Ramos (cell line): Measurements from ENCODE around the gene TOR1AIP2.
"Not testable (repeated sequence)": the region's sequence is repeated elsewhere in the genome, so short reads cannot be mapped to it uniquely, and the experiment has no call there.

ENCODE experiments used
- in situ Hi-C: fragments of 300-500 bp; cut with MboI; formaldehyde crosslinking; loops from one replicate; pipeline ENCODE4 v1.14.3; 2022; ENCODE audit warnings: low sequenced_read_pairs; ENCODE audit not compliant: unreplicated experiment

The TOR1AIP2 gene

DNA sequence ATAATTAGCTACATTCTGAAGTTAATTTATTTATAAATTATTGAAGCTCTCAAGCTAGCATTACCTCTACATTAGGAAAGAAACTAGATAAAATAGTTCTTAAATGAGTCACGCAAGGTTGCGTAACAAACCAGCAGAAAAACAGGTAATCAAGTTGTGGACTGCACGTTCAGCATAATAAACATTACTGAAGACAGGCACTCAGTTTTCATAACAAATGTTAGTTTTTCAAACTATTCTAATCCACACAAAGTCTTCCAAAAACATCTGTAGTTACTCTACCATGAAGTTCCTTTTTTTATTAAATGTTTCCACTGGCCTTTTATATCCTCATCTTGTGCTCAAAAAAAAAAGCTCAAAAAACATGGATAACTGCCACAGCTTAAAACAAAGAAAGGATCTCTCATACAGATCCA is 1.3 kb downstream of the TOR1AIP2 start:
- in situ Hi-C loops = no loop called here

DNA sequence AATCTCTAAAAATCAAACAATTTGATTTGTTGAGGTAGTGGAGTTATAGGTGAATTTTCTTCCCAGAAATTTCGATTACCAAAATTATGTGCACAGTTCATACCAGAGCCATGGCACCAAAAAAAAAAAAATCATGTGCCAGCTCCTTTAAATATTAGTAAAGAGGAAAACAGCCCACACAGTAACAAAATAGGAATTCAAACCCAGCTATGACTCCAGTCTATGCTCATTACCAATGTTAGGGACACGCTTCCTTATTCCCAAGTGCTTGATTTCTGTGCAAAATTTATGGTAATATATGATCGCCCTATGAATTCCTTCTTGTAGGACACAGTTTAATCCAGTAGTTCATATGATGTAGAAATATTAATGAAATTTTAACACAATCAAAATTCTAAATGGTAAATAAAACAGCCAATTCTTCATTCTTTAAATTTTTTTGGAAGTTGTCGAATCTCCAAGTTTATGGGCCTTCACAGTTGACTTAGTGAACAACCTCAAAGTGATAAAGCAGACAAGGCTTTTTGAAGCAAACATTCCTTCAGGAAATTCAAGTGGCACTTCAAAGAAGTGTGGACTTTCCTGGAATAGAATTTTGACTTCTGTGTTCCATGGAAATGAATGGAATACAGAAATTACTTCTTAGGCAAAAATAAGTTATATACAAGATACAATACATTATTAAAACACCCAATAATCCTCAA is 1.9 kb downstream of the TOR1AIP2 start:
- in situ Hi-C loops = no loop called here

DNA sequence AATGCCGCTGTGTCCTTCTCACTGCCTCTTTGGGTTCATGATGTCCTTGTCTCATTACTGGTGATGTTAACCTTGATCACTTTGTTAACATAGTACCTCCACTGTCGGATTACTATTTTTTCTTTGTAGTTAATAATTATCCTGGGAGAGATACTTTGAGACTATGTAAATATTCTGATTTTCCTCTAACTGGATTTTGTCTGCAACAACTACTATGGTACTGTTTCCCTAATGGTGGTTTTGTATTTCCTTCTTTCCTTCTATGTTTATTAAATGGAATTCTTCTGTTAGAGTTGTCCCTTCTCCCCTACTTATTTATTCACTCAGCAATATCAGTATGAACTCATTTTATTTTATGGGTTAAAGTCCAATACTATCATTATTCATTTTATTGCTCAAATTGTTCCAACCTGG is 4.2 kb downstream of the TOR1AIP2 start:
- in situ Hi-C loops = loop anchor here (5.0 kb wide), 1 partner anchor 299 kb away; no protein-coding TSS in a partner anchor

DNA sequence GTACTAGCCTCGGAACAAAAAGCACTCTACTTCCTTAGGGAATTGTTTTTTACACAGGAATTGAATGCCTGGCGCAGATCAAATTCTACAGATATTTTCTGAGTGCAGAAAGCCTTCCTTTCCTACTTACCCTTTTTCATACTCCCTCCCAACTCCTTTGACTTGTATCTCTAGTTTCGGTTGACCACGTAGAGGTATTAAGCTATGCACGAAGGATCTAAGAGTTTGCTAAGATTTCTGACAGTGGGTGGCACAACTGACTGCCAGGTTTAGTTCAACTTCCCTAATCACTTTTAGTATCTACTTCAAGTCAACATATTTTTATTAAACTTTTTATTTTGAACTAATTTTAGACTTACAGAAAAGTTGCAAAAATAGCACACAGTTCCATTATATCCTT is 5.0 kb downstream of the TOR1AIP2 start:
- in situ Hi-C loops = loop anchor here (5.0 kb wide), 1 partner anchor 300 kb away; no protein-coding TSS in a partner anchor

DNA sequence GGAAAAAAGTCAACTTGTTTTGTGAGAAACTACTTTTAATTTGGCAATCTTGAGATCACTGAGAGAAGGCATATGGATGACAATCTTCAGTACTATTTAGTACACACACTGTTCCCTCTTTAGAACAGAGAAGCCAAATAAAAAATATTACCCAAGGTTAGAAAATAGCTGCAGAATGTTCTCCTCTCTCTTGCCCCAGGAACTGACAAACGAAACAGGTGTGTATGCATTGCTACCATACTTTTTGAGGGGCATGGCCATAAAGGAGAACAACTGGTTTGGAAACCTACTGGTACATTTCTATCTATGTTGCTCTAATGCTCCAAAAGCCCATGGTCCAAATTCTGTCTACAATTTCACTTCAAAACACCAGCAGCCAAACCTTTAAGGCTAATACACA is 5.7 kb downstream of the TOR1AIP2 start:
- in situ Hi-C loops = loop anchor here (5.0 kb wide), 1 partner anchor 300 kb away; no protein-coding TSS in a partner anchor

DNA sequence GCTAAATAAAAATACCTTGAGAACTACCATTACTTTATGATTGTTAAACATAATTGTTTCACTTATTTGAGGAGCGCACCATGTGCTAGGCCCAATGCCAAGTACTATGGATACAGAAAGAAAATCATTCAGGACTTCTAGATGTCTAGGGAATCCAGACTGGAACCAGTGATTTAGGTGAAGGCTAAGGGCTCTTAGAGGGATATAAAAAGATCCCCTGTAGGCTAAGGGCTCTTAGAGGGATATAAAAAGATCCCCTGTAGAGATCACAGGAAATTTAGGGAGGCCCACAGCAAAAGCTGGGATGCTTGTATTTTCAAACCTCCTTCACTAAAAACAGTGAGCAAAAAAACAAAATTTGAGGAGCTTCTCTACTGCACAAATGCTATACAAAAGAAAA is 6.7 kb downstream of the TOR1AIP2 start:
- in situ Hi-C loops = loop anchor here (5.0 kb wide), 1 partner anchor 301 kb away; no protein-coding TSS in a partner anchor

DNA sequence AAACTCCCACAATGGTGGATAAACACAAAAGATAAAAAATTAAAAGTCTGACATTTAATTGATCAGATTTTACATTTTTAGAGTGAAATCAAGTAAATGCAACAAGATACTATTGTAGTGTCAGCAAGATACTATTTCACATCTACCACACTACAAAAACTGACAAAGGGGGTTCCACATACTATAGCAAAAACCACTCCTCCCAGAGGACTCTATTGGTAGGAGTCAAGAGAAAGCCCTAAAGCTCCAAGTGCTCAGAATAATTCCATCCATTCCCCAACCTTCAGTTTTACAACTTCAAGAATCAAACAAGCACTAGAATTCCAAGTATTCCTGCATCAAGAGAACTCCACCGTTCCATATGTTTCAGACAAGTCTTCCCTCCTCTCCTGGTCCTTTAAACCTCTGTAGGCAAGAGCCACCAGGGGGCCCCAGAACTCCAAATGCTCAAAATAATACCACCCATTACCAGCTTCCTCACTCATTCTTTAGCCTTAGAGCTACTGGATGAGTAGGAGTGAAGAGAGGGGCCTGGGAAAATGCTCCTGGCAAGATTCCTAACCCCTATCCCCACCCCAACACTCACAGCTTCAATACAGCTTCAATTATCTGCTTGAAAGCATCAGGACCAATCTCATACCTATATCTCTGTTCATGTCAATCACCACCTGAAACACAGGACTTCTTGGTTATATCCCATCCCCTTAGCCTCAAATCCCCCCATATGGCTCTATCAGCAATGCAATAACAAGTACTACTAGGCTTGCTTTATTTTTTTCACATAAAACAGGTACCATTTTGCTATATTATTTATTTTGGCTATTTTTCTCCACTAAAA is 9.9 kb downstream of the TOR1AIP2 start:
- in situ Hi-C loops = no loop called here

DNA sequence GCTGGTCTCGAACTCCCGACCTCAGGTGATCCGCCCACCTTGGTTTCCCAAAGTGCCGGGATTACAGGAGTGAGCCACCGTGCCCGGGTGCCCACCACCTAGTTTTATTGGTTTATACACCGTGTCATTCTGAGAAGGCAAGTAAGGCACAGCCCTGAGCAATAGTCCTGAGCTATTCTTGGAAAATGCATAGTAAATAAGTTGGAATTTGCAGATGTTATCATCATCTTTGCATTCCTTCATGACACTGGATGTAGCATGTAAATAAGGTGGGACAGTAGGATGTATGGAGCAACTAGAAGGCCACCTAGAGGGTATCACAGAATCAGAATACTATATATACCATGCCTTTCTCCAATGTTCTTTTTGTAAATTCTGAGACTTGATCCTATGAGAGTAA is 11.0 kb downstream of the TOR1AIP2 start:
- in situ Hi-C loops = no loop called here

DNA sequence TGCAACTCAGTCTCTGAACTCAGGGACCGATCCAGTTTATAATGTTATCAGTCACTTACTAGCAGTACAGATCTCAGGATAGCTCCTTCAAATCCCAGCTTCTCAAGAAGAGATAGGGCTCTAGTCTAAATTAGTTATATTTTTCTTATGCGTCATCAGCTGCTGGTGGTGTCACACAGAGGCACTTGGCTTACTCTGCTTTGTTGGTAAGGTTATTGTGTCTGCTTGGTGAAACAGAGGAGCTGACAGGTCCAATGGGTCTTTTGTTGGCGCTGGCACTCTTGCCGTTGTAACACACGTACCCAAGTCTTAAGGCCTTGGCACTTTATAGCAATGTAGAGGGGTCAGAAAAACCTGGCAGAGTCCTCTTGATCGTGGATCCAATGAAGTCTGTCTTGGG is 12.2 kb downstream of the TOR1AIP2 start:
- in situ Hi-C loops = no loop called here

DNA sequence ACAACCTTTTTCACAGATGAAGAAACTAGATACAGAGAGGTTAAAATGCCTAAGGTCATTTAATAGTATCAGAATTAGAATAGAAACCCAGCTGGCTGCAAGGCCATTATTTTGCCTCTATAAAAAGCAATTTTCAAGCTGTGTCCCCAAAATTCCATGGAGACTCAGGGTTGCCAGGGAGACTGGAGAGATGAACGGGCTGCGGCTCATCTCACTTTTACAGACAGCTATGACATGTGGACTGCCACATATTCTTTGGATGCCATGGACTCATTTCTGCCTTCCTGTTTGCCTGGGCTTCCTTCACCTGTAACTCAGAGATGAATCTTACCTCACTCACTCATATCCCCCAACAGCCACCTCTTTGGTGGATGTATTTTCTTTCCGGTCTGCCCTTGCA is 17.0 kb downstream of the TOR1AIP2 start:
- in situ Hi-C loops = no loop called here

DNA sequence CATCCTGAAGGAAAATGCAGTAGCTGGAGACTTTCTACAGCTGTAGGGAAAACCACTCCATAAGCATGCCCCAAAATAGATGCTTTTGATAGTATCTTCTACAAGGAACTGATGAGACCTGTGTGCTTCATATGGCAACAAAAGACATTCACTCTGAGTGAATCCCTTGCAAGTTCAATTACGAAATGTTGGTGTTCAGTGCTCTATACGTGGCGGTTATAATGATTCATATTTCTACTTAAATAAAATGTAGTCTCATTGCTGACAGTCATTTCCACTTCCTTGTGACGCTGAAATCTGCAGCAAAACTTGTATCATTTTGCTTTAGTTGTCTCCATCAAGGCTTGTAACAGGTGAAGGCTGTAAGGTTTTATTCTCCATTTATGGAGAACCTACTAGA is 20.6 kb downstream of the TOR1AIP2 start:
- in situ Hi-C loops = no loop called here

DNA sequence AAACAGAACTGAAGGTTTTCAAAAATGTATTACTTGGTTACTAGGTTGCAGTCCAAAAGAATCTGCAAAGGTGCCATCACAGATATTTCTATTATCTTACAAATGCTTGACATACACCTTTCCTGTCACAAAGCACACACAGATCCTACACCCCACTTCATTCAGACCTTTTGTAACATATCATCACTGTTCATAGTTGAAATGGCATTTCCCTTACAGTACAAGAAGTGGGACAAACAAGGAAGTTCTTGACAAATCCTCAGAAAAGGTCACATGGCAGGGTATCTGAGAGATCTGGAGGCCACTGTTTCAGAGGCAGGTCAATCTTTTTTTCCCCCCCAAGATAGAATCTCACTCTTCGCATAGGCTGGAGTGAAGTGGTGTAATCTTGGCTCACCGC is 21.3 kb downstream of the TOR1AIP2 start:
- in situ Hi-C loops = no loop called here

DNA sequence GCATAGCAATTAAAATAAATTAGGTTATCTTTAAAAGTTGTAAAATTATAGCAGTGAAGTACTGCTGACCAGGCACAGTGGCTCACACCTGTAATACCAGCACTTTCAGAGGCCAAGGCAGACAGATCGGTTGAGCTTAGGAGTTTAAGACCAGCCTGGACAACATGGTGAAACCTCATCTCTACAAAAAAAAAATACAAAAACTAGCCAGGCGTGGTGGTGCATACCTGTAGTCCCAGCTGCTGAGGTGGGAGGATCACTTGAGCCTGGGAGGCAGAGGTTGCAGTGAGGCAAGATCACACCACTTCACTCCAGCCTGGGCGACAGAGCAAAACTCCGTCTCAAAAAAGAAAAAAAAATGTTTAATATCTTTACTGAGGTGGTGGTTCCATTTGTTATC is 21.8 kb downstream of the TOR1AIP2 start:
- in situ Hi-C loops = not testable (repeated sequence)

DNA sequence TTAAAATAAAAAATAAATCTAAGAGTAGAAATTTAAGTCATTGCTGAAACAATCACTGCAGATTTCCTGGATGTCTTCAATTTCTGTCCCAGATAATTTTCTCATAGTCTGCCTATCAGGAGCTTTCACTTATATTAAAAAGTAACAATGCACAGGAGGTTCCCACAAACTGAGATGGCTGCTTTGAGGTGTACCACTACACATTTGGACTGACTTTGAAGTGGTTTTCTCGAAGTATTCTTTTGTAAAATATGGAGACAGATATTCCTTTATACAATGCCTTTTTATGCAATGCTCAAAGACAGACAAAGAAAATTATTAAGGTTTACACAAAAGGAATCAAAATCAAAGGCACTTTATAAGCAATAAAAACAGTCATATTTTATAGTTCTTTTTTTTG is 24.5 kb downstream of the TOR1AIP2 start:
- in situ Hi-C loops = no loop called here

DNA sequence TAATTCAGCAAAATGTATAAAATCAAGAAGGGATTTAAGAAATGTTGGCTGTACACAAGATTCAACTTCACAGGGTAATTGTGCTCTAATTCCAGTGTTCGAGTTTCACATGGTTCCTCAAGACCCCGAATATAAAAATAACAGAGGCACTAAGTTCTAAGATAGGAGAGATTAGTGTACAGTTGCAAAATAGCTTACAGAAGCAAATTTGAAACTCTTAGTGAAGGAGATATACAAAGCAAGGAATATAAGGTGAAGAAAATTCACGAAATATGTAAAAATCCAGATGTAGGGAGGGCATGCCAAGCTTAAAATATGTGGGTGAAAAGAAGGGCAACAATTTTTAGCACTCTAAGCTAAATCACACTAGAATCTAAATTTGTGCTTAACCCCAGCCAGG is 29.4 kb downstream of the TOR1AIP2 start:
- in situ Hi-C loops = no loop called here

DNA sequence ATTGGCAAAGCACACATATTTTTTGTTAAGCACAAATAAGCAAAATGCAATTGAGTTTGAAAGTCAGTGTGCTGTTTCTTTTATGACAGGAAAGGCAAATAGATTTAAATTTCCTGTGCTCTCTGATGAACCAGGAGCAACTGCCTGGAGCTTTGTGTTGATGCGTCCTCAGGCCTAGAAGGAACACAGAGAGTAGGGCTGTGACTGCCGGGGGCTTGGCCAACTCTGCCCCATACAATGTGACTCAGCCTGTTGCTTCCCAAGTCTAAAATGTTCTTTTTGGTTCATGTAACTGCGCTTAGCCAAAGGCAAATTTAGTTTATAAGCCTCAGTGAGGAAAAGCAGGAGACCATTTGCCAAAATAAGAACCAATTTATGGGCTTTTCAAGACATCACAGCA is 37.5 kb downstream of the TOR1AIP2 start:
- in situ Hi-C loops = no loop called here

DNA sequence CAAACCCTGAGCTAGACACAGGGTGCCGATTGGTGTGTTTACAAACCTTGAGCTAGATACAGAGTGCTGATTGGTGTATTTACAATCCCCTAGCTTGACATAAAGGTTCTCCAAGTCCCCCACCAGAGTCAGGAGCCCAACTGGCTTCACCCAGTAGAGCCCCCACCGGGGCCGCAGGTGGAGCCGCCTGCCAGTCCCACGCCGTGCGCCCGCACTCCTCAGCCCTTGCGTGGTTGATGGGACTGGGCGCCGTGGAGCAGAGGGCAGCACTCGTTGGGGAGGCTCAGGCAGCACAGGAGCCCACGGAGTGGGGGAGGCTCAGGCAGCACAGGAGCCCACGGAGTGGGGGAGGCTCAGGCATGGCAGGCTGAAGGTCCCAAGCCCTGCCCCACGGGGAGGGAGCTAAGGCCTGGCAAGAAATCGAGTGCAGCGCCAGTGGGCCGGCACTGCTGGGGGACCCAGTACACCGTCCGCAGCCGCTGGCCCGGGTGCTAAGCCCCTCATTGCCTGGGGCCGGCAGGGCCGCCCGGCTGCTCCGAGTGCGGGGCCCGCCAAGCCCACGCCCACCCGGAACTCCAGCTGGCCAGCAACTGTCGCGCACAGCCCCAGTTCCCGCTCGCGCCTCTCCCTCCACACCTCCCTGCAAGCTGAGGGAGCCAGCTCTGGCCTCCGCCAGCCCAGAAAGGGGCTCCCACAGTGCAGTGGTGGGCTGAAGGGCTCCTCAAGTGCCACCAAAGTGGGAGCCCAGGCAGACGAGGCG is 40.7 kb downstream of the TOR1AIP2 start:
- in situ Hi-C loops = not testable (repeated sequence)

DNA sequence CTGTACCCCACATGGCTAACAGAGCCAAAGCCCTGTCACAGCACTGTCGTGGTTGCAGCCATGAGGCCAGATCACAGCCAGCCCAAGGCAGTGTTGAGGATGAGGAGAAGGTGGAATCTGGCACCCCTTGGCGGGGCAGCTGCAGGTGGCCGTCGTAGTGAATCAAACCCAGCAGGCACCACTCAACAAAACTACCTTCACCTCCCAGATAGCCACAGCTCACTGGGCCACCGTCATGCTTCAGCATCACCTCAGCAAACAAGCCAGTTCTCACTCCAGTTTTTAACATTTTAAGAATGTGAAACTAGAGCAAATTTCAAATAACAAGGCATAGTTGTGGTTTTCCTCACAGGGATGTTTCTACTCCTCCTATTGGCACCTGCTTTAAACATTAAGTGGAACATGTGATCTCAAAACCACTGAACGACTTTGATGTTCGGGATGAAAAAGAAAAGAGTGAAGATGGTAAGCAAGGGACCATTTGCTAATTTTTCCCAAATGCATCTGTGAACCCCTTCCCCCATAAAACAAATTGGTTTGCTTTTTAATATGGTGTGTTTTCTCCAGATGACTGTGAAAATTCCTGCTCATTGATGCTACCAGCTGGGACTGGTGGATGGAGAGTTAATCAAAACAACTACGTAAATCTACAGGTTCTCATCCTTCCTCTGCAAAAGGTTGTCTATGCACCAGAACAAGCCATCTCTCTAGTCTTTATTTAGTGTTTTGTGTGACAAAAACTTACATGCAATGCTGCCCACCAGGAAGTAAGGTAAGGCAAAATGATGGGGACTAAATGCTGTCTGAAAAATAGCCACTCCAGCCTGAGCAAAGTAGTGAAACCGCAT is 45.5 kb downstream of the TOR1AIP2 start:
- in situ Hi-C loops = no loop called here

DNA sequence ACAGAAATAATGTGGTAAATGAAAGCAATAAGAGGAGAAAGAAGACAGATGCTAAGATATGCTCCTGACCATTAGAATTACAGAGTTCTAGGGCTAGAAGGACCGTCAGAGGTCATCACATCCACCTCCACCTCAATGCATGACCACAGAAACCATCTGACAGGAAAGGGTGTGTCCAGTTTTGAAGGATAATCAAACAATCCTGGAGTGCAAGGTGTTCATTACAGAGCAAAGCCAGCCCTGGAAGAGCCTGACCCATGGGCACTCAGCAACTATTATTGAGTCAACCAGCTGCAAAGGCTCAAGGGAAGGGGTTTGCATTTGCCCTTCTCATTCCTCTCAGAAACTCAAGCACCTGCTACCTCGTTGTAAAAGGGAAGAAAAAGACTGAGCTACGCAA is 46.4 kb downstream of the TOR1AIP2 start:
- in situ Hi-C loops = no loop called here

DNA sequence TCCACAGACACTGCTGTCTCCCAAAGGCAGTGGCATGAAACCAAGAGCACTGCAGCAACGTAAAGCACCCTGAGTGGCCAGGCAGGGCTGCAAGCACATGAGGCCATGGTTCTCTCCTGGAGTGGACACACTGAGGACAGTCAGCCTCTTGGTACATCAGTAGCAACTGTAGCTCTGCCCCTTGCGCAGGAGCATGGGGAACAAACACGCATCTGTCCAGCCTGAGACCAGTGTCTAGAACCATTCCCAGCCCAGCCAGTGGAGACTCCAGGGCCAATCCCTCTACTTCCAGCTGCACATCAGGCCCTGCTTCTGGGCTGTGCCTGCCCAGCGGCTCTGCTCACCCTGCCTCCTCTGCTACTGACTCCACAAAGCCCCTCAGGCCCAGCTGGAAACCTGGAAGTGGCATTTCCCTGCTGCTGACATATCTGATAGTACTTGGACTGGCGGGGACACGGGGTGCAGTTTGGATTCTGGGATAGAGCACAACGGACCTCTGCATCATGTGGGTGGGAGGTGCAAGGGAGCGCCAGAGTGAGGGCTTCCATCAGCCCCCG is 49.0 kb downstream of the TOR1AIP2 start:
- in situ Hi-C loops = no loop called here
